ENCODE results near the gene CABLES1. TPM values are rescaled to one million over a fixed set of nuclear protein-coding genes. Genes with fewer than 3 reads are reported as not detected.
"Not testable (repeated sequence)": the region's sequence is repeated elsewhere in the genome, so short reads cannot be mapped to it uniquely, and the experiment has no call there.

Gene CABLES1
- total RNA-seq, 2 donors from 2014 or later: 4.2 to 11.9 TPM

DNA sequence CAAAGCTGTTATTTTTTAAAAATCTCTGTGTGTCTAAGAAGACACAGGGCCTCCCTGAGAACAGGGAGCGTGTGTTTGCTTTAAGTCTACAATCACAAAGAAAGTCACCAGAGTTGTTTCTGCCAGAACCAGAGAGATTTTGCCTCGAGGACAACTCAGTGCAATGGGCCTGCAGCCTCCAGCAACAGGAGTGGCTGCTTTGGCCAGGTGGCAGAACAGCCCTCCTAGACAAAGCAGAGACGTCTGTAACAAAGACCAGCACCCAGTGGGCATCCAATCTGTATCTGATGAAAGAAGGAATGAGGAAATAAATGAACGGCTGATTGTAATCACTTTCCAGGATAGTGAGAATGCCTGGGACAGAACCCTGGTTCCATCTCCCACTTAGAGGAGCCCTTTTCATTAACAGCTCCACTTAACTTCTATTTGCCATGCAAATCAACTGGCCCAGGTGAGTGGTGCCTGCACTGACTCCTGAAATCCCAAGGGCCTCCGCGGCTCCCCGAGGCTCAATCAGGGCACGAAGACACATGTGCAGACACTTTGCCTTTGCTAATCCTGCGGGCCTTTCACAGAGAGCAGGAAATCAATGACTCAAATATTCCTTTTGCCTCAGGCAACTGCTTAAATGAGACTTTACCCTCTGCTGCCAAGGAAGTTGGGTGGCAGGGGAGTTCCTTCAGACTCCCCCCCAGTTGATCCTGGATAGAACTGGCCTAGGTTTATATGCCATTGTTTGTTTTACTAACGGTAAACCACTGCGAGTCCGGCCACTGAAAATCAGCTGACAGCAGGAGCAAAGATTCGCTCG lies 146.5 kb downstream of the CABLES1 start:
- Histone ChIP-seq H3K9me3 (no peaks in the 10 kb centered on the region), H3K27ac (no peak overlapping the region), H3K4me1 (no peaks in the 10 kb centered on the region), H3K4me3 (no peak overlapping the region), H3K27me3 (no peaks in the 10 kb centered on the region), H3K36me3 (replicated peaks in 1 of 2; ENCODE audit: insufficient read depth in 1 of 2, low read depth in 2 of 2) (no peaks in the 10 kb centered on the region)
- ATAC-seq (no peak), DNase-seq (no peak)
- intact Hi-C loops (cut with DNase I): no loop called here
- TF ChIP-seq, protein P1, sequence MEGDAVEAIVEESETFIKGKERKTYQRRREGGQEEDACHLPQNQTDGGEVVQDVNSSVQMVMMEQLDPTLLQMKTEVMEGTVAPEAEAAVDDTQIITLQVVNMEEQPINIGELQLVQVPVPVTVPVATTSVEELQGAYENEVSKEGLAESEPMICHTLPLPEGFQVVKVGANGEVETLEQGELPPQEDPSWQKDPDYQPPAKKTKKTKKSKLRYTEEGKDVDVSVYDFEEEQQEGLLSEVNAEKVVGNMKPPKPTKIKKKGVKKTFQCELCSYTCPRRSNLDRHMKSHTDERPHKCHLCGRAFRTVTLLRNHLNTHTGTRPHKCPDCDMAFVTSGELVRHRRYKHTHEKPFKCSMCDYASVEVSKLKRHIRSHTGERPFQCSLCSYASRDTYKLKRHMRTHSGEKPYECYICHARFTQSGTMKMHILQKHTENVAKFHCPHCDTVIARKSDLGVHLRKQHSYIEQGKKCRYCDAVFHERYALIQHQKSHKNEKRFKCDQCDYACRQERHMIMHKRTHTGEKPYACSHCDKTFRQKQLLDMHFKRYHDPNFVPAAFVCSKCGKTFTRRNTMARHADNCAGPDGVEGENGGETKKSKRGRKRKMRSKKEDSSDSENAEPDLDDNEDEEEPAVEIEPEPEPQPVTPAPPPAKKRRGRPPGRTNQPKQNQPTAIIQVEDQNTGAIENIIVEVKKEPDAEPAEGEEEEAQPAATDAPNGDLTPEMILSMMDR (IDR thresholded peaks at IDR 0.05): no peak
- TF ChIP-seq POLR2A (IDR thresholded peaks at IDR 0.05): no peak
- 72 to 78% methylated on average over 13 to 14 of the region's 14 CpGs for WGBS, 2 donors

DNA sequence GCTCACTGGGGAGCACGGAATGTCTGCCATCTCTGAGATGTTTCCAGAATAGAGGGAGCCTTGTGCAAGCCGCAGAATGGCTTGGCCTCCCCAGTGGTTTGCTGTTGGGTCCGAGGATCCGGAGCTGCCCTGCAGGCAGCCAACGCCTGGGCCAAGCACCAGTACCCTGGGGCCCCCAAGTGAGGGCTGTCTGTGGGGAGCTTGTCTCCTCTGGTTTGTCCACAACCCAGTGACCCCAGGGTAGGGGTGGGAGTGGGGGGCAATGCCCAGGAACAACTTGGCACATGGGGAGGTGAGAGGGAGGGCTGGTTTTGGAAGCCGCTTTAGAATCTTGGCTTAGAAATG lies 147.1 kb downstream of the CABLES1 start:
- no peak overlapping the region for H3K27ac ChIP-seq
- no peaks in the 10 kb centered on the region for H3K9me3 ChIP-seq
- H3K36me3 ChIP-seq (replicated peaks in 1 of 2; ENCODE audit: insufficient read depth in 1 of 2, low read depth in 2 of 2): no peaks in the 10 kb centered on the region
- 91 to 98% methylated on average over 6 of the region's 6 CpGs for WGBS, 2 donors
- ATAC-seq (no peak), DNase-seq (no peak)
- H3K27me3 ChIP-seq: no peaks in the 10 kb centered on the region
- intact Hi-C loops (cut with DNase I): no loop called here
- TF ChIP-seq POLR2A (IDR thresholded peaks at IDR 0.05): no peak
- TF ChIP-seq, protein P1 (IDR thresholded peaks at IDR 0.05): no peak
- H3K4me3 ChIP-seq: no peak overlapping the region
- no peaks in the 10 kb centered on the region for H3K4me1 ChIP-seq

DNA sequence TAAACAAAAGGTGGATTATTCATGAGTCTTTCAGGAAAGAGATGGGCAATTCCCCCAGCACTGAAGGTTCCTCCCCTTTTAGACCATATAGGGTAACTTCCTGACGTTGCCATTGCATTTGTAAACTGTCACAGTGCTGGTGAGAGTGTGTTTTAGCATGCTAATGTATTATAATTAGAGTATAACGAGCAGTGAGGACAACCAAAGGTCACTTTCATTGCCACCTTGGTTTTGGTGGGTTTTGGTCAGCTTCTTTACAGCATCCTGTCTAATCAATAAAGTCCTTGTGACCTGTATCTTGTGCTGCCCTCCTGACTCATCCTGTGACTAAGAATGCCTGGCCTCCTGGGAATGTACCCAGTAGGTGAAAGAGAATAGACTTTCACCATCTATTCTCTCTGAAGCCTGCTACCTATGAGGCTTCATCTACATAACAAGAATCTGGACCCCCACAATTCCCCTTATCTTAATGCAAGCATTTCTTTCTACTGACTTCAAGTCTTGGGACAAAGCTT lies 148.7 kb downstream of the CABLES1 start:
- ATAC-seq (no peak), DNase-seq (no peak)
- TF ChIP-seq POLR2A (IDR thresholded peaks at IDR 0.05): no peak
- TF ChIP-seq, protein P1 (IDR thresholded peaks at IDR 0.05): no peak
- intact Hi-C loops (cut with DNase I): no loop called here
- Histone ChIP-seq H3K4me3 (no peak overlapping the region), H3K9me3 (no peaks in the 10 kb centered on the region), H3K27me3 (no peaks in the 10 kb centered on the region), H3K27ac (no peak overlapping the region), H3K36me3 (replicated peaks in 1 of 2; ENCODE audit: insufficient read depth in 1 of 2, low read depth in 2 of 2) (no peaks in the 10 kb centered on the region), H3K4me1 (no peaks in the 10 kb centered on the region)
- 48 to 71% methylated on average over 2 of the region's 2 CpGs for WGBS, 2 donors

GRCh38 chr18:23284629-23285028 lies 149.3 kb downstream of the CABLES1 start:
- intact Hi-C loops (cut with DNase I): no loop called here
- WGBS, 2 donors: 86 to 92% methylated on average over 2 of the region's 2 CpGs

DNA sequence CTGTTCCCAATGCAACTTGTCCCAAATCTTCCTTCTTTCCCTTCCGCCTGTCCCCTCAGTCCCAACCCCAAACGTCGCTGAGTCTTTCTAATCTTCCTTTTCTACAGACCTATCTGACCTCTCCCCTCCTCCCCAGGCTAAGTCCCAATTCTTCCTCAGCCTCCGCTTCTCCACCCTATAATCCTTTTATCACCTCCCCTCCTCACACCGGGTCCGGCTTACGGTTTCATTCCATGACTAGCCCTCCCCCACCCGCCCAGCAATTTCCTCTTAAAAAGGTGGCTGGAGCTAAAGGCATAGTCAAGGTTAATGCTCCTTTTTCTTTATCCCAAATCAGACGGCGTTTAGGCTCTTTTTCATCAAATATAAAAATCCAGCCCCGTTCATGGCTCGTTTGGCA lies 150.3 kb downstream of the CABLES1 start:
- 76 to 82% methylated on average over 12 of the region's 12 CpGs for WGBS, 2 donors
- not testable (repeated sequence) for ATAC-seq

More at GRCh38 chr18:23284629-23285028, 149.3 kb downstream of the CABLES1 start:
- Histone ChIP-seq H3K4me3 (no peak overlapping the region), H3K36me3 (replicated peaks in 1 of 2; ENCODE audit: insufficient read depth in 1 of 2, low read depth in 2 of 2) (no peaks in the 10 kb centered on the region), H3K9me3 (no peaks in the 10 kb centered on the region), H3K4me1 (no peaks in the 10 kb centered on the region), H3K27me3 (no peaks in the 10 kb centered on the region), H3K27ac (no peak overlapping the region)
- ATAC-seq (no peak), DNase-seq (no peak)
- TF ChIP-seq POLR2A (IDR thresholded peaks at IDR 0.05): no peak
- TF ChIP-seq, protein P1 (IDR thresholded peaks at IDR 0.05): no peak

More for the DNA sequence above, 150.3 kb downstream of the CABLES1 start:
- H3K36me3 ChIP-seq (replicated peaks in 1 of 2; ENCODE audit: insufficient read depth in 1 of 2, low read depth in 2 of 2); H3K27me3 ChIP-seq; H3K4me3 ChIP-seq; intact Hi-C loops (cut with DNase I); H3K27ac ChIP-seq; H3K9me3 ChIP-seq; H3K4me1 ChIP-seq; DNase-seq: not testable (repeated sequence)
